Measurements from ENCODE around the gene UGCG.
A peak's percentile ranks its signal among the peaks of the same experiment; 100 is the strongest.
"Not testable (repeated sequence)": the region's sequence is repeated elsewhere in the genome, so short reads cannot be mapped to it uniquely, and the experiment has no call there.

The UGCG gene

DNA sequence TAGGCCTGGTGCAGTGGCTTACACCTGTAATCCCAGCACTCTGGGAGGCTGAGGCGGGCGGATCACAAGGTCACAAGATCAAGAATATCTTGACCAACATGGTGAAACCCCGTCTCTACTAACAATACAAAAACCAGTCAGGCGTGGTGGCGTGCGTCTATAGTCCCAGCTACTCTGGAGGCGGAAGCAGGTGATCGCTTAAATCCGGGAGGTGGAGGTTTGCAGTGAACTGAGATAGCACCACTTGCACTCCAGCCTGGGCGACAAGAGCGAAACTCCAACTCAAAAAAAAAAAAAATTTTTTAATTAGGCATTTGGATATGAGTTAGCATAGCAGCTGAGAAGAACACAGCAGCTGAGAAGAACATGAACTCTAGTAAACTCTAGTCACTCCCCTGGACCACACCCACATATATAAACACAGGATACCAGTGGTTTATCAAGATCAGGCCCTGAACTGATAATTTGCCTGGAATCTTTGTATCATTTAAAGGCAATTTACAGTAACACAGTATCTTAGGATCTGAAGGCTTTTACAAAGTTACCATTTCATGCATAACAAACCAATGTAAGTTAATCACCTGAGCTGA, 4.6 kb upstream of the UGCG start:
- DNase-seq: no peak

DNA sequence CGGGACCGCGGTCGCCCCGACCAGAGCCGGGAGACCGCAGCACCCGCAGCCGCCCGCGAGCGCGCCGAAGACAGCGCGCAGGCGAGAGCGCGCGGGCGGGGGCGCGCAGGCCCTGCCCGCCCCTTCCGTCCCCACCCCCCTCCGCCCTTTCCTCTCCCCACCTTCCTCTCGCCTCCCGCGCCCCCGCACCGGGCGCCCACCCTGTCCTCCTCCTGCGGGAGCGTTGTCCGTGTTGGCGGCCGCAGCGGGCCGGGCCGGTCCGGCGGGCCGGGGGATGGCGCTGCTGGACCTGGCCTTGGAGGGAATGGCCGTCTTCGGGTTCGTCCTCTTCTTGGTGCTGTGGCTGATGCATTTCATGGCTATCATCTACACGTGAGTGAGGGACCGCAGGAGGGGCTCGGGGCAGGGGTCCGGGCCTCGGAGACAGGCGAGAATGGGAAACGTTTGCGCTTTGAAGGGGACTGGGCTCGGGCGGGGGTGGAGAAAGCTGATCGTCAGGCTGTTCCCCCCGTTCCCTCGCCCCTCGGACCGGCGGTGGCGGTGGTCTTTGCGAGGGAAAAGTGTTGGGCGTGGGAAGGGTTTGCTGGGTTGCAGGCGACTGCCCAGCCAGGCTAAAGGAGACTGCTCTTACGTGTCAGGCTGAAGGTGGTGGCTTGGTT, 457 bp downstream of the UGCG start:
- peak; percentile 82 for DNase-seq

DNA sequence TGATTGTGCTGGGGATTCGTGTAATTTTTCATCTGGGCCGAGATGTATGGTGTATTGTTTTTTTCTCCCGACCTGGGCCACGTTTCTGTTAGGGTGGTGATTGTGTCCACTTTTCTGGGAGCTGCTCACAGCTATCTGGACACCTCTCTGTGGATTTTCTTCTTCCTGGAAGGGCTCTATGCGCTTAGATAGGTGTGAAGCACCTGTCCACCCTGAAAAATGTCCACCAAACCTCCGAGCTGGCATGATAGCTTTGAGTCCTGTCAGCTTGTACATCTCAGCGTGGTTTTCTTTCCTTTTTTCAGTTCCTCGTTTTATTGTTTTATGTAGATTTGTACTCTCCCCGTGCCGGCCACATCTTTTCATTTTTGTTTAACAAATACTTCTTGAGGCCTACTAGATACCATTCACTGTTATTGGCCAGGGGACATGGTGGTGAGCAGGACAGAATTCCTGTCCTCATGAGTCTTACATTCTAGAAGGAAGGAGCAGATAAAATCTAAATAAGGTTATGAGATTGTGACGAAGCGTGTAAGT, 1.1 kb downstream of the UGCG start:
- no peak for DNase-seq

DNA sequence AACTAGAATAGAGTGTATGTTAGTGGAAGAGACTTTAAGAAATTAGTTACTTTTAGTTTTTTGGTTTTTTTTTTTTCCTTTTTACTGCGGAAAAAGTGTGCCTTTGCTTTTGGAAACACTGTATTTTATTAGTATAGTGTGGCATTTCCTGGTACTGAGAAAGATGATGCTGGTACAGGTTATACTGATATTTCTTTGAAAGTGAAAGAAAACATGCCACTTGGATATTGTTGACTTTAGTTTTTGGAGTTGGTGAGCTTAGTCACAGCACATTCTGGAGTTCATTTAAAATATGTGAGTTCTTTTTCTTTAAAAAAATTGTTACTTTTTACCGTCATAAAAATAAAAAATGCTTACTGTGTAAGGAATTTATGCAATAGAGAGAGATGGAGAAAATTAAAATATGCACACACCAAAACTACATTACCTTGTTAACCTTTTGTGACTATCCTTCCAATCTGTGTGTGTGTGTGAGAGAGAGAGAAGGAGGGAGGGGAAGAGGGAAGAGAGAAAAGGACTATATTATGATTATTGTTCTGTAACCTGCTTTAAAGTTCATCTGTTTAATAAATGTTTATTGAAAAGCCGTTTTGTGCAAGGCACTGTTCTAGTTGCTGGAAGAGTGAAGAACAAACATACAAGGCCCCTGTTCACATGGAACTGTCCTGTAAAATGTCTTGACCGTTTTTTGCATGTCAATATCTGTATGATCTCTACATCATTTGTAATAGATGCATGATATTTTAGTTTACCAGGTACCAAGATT, 1.9 kb downstream of the UGCG start:
- no peak for DNase-seq

DNA sequence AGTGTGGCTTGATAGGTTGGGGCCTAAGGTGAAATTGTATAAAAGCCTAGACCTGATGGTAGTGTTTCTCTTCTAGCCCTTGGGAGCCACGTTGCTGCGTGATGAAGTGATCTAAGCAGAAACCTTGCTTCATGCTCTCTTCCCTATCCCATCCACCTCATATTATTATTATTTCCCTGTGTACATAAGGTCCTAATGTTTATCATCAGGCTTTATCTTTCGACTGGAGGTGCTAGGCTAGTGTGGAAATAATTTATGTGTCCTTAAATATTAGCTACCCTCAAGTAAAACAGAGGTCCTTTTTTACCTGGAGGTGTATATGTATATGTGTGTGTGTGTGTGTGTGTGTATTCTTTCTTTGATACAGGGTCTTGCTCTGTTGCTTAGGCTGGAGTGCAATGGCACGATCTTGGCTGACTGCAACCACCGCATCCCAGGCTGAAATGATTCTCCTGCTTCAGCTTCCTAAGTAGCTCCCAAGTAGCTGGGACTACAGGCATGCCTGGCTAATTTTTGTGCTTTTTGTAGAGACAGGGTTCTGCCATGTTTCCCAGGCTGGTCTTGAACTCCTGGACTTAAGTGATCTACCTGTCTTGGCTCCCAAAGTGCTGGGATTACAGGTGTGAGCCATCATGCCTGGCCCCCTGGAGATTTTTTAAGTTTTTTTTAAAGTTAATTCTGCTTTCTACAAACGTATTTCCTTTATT, 3.7 kb downstream of the UGCG start:
- DNase-seq: no peak

DNA sequence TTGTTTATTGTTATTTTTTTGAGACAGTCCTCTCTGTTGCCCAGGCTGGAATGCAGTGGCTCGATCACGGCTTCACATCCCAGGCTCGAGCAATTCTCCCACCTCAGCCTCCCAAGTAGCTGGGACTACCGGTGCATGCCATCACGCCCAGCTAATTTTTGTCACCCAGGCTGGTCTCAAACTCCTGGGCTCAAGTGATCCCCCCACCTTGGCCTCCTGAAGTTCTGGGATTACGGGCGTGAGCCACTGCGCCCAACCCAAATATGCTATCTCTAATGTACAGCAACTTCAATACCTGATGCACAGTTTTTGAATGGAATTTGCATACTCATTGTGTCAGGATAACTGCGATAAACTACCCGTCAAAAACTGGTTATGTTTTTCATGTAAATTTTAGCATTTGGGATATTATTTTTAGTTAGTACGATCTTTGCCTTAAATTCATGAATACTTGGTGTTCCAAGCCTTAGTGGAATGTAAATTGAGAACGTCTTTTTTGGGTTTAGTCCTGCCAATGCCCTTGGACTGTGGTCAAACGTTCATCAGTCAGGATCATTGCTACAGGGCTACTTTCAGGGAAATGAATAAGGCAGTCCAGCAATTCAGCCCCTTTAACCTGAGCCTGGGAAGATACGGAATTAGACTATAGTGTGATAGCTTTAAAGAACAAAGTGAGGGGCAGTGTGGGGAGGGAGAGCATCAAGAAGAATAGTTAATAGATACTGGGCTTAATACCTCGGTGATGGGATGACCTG, 4.4 kb downstream of the UGCG start:
- DNase-seq: no peak

DNA sequence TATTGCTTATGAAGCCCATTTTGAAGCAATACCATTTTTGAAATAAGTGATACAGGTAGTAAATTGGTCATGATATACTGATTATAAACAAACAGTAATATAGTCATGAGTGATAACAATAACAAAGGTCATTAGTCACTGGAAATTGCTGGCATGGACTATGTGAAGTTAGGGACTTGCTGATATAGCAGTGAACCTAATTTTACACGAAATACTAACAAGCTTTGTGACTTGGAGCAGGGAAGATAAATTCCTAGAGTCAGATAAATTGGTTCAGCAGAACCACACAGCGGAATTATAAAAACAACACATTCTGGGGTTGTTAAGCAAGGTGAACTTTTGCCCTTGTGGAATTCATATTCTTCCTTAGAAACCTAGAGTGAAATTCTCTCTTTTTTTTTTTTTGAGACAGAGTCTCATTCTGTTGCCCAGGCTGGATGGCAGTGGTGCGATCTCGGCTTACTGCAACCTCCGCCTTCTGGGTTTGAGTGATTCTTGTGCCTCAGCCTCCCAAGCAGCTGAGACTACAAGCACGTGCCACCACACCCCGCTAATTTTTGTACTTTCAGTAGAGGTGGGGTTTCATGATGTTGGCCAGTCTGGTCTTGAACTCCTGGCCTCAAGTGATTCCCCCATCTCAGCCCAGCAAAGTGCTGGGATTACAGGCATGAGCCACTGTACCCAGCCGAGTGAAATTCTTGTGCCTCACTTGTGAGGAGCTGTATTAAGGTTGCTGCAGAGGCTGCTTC, 6.0 kb downstream of the UGCG start:
- DNase-seq: no peak

DNA sequence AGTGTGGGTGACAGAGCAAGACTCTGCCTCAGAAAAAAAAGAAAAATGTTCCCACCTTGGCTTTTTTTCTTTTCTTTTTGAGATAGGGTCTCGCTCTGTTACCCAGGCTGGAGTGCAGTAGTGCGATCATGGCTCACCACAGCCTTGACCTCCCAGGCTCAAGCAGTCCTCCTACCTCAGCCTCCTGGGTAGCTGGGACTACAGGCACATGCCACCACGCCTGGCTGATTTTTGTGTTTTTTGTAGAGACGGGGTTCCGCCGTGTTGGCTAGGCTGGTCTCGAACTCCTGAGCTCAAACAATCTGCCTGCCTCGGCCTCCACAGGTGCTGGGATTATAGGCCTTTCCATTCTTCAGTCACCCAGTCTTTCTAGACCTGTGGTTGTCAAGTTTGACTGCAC, 6.9 kb downstream of the UGCG start:
- DNase-seq: not testable (repeated sequence)

DNA sequence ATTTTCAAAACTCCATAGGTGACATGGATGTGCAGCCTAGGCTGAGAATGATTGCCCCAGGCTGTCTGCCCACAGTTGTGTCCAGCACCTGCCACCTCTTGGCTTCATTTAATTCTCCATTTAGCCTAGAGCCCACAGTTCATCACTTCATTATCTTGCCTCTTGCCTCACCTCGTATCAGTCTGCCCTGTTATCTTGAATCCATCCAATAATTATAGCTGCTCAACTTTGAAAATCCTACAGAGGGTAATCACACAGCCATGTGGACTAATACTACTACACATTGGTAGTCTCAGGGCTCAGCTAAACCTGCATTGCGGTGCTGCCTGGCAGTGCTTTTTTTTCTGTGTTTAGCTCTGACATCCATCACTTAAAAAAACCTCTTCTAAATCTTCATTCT, 7.4 kb downstream of the UGCG start:
- no peak for DNase-seq

DNA sequence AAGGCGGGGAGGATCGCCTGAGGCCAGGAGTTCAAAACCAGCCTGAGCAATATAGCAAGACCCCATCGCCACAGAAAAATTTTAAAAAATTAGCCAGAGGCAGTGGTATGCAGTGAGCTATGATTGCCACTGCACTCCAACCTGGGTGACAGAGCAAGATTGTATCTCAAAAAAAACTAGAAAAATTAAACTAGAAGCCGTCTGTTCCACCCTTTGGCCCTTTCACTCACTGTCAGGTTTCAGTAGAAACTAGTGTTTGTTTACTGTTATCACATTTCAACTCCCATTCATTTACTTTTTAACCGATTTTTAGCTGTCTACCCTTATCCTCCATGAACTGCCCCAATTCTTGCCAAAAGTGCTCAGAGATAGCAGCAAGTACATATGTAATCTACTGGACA, 8.3 kb downstream of the UGCG start:
- no peak for DNase-seq

DNA sequence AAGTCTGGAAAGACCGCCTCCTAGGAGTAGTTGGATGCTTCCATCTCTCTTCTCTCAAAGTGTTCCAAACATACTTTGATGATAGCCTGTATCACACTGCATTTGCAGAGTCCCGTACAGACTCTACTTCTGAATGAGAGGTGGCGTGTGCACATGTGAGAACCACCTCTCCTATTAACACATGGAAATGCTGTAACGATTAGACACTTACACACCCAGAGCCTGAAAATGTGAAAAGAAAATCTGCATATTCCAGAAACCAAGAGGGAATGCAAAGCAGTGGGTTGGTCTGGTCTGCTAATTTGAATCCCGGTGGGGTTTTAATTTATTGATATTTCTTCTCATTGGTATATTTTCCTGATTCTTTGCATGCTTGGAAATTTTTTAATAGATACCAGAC, 10.5 kb downstream of the UGCG start:
- DNase-seq: no peak

DNA sequence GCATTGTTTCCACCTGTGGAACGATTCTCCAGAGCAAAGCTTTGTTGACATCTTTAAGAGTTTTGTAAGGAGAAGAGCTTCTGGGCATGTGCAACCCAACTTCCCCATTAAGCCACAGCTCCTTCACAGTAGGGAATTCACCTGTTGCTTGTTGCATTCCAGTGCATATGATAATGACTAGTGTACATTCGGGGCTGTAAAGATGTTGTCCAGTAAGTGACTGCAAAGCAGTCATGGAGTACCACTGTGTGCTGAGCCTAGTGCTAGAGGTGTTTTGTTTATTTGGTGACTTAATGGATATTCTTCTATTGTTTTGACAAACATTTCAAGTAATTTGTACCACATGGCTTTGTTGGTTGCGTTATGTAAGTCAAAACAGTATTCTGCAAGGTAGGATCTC, 12.8 kb downstream of the UGCG start:
- DNase-seq: no peak

DNA sequence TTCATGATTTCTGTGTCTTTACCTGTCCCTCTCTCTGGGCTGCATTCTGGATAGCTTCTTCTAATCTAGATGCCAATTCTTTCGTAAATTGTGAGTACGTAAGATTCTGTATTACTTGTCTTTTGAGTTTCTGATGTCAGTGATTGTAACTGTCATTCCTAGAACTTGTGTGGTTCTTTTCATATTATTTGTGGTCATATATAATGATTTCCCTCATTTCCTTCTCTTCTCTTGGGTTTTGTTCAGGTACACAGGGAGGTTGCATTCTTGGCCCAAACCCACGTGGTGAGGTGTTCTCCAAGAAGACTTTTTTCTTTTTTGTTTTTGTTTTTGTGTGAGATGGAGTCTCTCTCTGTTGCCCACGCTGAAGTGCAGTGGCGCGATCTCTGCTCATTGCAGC, 13.8 kb downstream of the UGCG start:
- DNase-seq: no peak

DNA sequence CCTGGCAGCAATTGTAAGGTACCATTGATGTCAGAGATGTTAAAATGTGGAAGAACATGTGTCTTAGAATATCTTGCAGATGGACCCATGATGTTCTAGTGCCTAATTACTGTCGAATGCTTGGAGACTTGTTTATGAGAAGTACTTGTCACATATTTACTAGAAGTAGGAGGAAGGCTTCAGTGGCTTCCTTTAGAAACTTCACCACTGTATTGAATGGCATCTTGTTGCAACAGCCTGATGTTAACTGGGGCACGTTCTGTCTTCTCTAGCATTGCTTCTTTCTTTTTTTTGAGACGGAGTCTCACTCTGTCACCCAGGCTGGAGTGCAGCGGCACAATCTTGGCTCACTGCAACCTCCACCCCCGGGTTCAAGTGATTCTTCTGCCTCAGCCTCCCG, 16.5 kb downstream of the UGCG start:
- DNase-seq: no peak

DNA sequence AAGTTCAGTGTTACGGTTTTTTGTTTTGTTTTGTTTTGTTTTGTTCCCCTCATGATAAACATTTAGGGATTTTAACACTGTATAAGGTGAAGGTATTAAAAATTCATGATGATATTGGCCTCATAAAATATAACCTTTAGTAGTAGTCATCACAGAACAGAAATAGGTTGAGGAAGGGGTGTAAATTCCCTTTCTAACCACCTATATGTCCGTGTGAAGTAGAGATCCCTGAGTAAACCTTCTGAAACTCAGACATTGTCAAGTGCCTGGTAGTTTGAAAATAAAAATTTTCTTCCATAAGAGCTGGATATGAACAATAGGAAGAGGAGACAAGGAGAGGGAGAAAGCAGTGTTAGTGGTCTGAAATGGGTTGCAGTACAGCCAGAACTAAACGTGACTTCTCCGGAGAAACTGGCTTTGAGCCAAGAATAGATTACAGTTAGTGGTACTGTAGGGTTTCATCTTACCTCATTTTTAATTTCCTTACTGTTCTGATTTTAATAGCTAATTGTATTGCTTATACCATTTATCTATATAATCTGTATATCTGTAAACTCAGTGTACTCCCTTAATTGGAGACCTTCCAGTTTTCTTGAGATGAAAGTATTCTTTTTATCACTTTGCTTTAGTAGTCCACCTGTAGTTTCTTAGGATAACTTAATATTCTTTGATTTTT, 18.3 kb downstream of the UGCG start:
- no peak for DNase-seq

DNA sequence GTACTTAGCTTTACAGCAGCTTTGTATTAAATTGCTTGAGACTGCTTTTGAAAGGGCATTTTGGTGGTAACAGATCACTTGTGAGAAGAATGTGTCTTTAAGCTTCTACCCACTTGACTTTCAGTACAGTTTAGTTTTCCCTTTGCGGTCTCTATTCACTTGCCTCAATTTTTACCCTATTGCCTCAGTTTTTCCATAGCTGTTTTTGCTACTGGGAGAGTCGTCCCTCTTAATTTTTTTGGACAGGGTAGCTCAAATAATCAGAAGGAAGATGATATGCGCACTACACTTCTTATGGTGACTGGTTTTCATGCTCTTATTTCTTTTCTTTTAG, 18.8 kb downstream of the UGCG start:
- DNase-seq: no peak

DNA sequence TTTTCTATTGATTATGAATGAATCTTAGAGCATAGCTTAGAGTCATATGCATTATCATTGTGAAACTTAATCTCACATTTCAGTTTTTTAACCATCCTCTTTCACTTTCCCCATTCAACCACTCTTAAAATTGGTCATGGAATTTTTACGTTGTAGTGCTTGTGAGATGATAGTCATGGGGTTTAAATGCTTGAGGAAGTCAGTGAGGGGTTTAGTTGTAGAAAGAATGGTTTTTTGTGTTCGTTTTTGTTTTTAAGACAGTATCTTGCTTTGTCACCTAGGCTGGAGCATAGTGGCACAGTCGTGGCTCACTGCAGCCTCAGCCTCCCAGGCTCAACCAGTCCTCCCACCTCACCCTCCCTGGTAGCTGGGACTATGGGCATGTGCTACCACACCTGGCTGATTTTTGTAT, 19.6 kb downstream of the UGCG start:
- no peak for DNase-seq

DNA sequence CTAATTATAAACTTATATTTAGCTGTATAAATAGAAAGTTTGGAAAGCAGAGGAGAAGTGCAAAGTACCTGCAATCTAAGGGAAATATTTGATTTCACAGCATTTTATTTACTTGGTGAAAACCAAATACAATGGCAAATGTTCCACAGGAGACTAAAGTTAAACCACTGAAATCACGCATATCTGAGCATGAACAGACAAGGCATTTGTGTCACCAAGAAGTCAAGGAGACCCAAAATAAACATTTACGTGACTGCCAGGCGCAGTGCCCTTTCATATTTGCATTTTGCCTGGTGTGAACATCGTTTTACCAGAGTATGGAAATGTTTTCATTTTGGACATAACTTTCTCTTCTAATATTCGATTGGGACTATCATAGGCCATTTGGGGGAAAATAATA, 20.6 kb downstream of the UGCG start:
- no peak for DNase-seq

DNA sequence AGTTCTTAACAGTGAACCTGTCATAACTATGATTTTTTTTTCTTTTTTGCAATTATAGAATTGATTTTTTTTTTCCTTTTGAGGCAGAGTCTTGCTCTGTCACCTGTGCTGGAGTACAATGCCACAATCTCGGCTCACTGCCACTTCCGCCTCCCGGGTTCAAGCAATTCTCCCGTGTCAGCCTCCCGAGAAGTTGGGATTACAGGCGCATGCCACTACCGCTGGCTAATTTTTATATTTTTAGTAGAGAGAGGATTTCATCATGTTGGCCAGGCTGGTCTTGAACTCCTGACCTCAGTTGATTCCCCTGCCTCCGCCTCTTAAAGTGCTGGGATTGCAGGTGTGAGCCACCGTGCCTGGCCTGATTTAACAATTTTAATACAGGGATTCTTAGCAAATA, 21.4 kb downstream of the UGCG start:
- no peak for DNase-seq

DNA sequence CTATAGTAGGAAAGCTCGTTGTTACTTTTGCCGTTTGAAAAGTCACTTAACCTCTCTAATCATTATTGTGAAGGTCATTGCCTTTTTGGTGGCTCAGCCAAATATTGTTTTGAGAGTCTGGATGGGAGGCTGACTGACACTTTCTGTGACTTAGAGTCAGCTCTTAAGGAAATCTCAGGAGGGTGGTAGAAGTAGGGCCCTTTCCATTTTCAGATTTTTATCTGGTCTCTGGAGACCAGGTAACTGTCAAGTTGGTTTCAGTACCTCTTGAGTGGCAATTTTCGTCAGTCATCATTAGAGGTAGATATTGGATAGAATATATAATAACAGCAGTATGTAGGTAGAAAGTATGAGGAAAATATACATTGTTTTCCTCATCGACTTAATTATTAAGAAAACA, 23.3 kb downstream of the UGCG start:
- DNase-seq: no peak

DNA sequence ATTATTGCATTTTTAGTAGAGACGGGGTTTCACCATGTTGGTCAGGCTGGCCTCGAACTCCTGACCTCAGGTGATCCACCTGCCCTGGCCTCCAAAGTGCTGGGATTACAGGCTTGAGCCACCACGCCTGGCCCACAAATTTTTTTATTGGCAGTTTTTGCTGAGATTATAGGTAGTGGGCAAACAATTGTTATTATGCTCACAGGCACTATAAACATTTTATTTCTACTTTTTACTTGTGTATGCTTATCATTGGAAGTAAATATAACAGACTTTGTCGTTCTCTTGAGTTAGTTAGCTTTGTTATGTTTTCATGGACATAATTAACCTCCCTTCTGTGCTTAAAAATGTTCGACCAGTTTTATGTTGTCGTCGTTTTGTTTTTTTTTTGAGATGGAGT, 23.9 kb downstream of the UGCG start:
- DNase-seq: no peak

Measured in left hindlimb (tissue), 1 donor.